A673 (cell line): ENCODE results near the gene CHRNA7. TPM values are rescaled to one million over a fixed set of nuclear protein-coding genes. Genes with fewer than 3 reads are reported as not detected.

Source experiments
- BruUV-seq: library from RNA; stranded (reverse); fragments of 400-500 nt; replicated peaks from 2 replicates; lab custom pipeline; 2021; lab: Mats Ljungman, UMichigan
- CTCF ChIA-PET: fragments of 300-600 bp; sonication (Branson Sonifier 250); formaldehyde crosslinking; loops from one replicate; lab custom pipeline; 2022; ENCODE audit warnings: antibody characterized with exemption; lab: Charles Lee
- POLR2A ChIA-PET: fragments of 300-600 bp; sonication (Branson Sonifier 250); formaldehyde crosslinking; loops from one replicate; lab custom pipeline; 2022; ENCODE audit warnings: antibody characterized with exemption; ENCODE audit not compliant: low non-redundant PET; lab: Charles Lee
- DNase-seq: peaks from one replicate; pipeline ENCODE4 v3.0.0-alpha.2; 2015; ENCODE audit warnings: low spot score
- H3K27ac ChIP-seq: fragments of 200-600 bp; sonication (generic); 2 replicates; pipeline ENCODE4 v1.5.1; 2016; ENCODE audit warnings: mixed run types, low read depth, mild to moderate bottlenecking, mixed read lengths, antibody characterized with exemption, low read length; ENCODE audit not compliant: poor library complexity, severe bottlenecking
- H3K27me3 ChIP-seq: fragments of 200-600 bp; sonication (generic); replicated peaks from 2 replicates; pipeline ENCODE4 v1.6.1; 2017; ENCODE audit warnings: mixed run types, low read depth, mild to moderate bottlenecking, mixed read lengths, antibody characterized with exemption, low read length; ENCODE audit not compliant: insufficient read depth, poor library complexity
- H3K36me3 ChIP-seq: fragments of 200-600 bp; sonication (generic); 2 replicates; pipeline ENCODE4 v1.6.1; 2016; ENCODE audit warnings: mixed run types, mild to moderate bottlenecking, mixed read lengths, antibody characterized with exemption, low read length; ENCODE audit not compliant: insufficient read depth, poor library complexity, severe bottlenecking
- H3K4me1 ChIP-seq: fragments of 200-600 bp; sonication (generic); 2 replicates; pipeline ENCODE4 v1.6.1; 2017; ENCODE audit warnings: mixed run types, mild to moderate bottlenecking, mixed read lengths, antibody characterized with exemption, low read length; ENCODE audit not compliant: insufficient read depth, poor library complexity, severe bottlenecking
- H3K4me3 ChIP-seq: fragments of 200-600 bp; sonication (generic); 2 replicates; pipeline ENCODE4 v1.5.1; 2016; ENCODE audit warnings: low read depth, mixed run types, mild to moderate bottlenecking, mixed read lengths, low read length; ENCODE audit not compliant: poor library complexity, severe bottlenecking
- H3K9me3 ChIP-seq: fragments of 200-600 bp; sonication (generic); 2 replicates; pipeline ENCODE4 v1.6.1; 2016; ENCODE audit warnings: mixed run types, low read depth, mild to moderate bottlenecking, mixed read lengths, antibody characterized with exemption, low read length; ENCODE audit not compliant: poor library complexity, severe bottlenecking
- EZH2 ChIP-seq: fragments of 200-600 bp; sonication (generic); IDR thresholded peaks from 2 replicates; pipeline ENCODE4 v1.6.1; 2017; ENCODE audit warnings: borderline replicate concordance, low read depth, mild to moderate bottlenecking, mixed read lengths, antibody characterized with exemption, low read length; ENCODE audit not compliant: poor library complexity, severe bottlenecking
- intact Hi-C: fragments of 100-400 bp; cut with micrococcal nuclease; formaldehyde crosslinking; loops from one replicate; pipeline ENCODE4 v1.10.0; 2022; ENCODE audit not compliant: unreplicated experiment
- total RNA-seq: library from RNA; stranded (reverse); gene quantifications from 2 replicates; pipeline ENCODE4 v1.2.3, GENCODE V29; 2021
- TF ChIP-seq, protein P1 (sequence below): fragments of 300-800, 200-600 bp; sonication (generic); conservative IDR thresholded peaks from 2 replicates; pipeline ENCODE4 v1.5.1; 2017; ENCODE audit warnings: low read depth, mild to moderate bottlenecking, antibody characterized with exemption, low read length, moderate library complexity, mixed read lengths

CHRNA7 gene
- total RNA-seq, 1 experiment from 2014 or later, result 3.7 TPM

DNA sequence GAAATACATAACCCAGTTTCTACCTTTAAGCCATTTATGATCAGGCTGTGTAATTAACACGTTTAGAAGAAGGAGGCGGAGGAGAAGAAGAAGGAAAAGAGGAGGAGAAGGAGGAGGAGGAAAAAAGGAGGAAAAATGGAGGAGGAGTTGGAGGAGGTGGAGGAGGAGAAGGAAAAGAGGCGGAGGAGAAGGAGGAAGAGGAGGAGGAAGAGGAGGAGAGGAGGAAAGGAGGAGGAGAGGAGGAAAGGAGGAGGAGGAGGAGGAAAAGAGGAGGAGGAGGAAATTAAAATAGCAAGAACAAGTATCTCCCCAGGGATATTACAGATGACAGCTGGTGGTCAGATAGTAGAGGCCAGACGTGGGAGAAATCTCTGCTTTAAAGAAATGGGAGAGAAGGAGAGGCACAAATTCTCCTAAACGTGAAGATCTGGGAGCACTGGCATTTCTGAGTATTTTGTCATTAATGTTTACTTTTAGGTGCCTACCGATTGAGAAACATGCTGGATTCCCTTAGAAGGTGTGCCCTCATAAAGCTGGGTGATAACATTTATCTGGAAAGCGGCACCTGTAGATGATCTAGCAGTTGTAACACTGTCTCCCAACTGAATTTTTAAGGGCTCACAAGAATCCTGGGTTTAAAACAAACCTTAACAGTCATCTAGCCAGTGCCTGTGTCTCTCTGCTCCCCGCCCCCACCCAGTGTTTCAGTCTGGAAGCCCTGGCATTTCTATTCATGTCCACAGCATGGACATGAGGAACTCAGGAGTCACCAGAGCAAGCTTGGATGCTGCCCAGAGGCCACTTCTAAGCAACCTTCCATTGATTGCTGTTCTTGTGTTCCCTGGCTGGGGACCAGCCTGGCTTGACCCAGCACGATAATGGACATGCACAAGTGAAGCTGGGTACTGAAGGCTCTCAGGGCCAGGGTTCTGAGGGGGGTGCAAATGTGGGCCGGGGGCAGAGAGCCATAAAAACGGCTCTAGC, 75.2 kb downstream of the CHRNA7 start:
- no TSS peak for BruUV-seq

GRCh38 chr15:32106401-32107381, 76.4 kb downstream of the CHRNA7 start:
- no peak for DNase-seq
- Histone ChIP-seq H3K36me3 (no peaks in the 10 kb centered on the region), H3K4me1 (no peaks in the 10 kb centered on the region), H3K27ac (no peak overlapping the region), H3K9me3 (no peaks in the 10 kb centered on the region), H3K27me3 (peaks cover 5% of the 10 kb centered on the region), H3K4me3 (no peak overlapping the region)
- POLR2A ChIA-PET, result no interaction called here
- BruUV-seq, result no TSS peak
- CTCF ChIA-PET, result no interaction called here
- TF ChIP-seq, protein P1, sequence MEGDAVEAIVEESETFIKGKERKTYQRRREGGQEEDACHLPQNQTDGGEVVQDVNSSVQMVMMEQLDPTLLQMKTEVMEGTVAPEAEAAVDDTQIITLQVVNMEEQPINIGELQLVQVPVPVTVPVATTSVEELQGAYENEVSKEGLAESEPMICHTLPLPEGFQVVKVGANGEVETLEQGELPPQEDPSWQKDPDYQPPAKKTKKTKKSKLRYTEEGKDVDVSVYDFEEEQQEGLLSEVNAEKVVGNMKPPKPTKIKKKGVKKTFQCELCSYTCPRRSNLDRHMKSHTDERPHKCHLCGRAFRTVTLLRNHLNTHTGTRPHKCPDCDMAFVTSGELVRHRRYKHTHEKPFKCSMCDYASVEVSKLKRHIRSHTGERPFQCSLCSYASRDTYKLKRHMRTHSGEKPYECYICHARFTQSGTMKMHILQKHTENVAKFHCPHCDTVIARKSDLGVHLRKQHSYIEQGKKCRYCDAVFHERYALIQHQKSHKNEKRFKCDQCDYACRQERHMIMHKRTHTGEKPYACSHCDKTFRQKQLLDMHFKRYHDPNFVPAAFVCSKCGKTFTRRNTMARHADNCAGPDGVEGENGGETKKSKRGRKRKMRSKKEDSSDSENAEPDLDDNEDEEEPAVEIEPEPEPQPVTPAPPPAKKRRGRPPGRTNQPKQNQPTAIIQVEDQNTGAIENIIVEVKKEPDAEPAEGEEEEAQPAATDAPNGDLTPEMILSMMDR, result no peak
- TF ChIP-seq EZH2, result no peak
- intact Hi-C loops, result no loop called here

More for the DNA sequence above, 75.2 kb downstream of the CHRNA7 start:
- intact Hi-C loops, result no loop called here
- peaks cover 5% of the 10 kb centered on the region for H3K27me3 ChIP-seq
- H3K4me3 ChIP-seq, result no peak overlapping the region
- H3K9me3 ChIP-seq, result no peaks in the 10 kb centered on the region
- TF ChIP-seq EZH2, result no peak
- TF ChIP-seq, protein P1, result no peak
- no peaks in the 10 kb centered on the region for H3K4me1 ChIP-seq
- no peak overlapping the region for H3K27ac ChIP-seq
- POLR2A ChIA-PET, result no interaction called here
- H3K36me3 ChIP-seq, result no peaks in the 10 kb centered on the region
- DNase-seq, result no peak
- CTCF ChIA-PET, result no interaction called here

DNA sequence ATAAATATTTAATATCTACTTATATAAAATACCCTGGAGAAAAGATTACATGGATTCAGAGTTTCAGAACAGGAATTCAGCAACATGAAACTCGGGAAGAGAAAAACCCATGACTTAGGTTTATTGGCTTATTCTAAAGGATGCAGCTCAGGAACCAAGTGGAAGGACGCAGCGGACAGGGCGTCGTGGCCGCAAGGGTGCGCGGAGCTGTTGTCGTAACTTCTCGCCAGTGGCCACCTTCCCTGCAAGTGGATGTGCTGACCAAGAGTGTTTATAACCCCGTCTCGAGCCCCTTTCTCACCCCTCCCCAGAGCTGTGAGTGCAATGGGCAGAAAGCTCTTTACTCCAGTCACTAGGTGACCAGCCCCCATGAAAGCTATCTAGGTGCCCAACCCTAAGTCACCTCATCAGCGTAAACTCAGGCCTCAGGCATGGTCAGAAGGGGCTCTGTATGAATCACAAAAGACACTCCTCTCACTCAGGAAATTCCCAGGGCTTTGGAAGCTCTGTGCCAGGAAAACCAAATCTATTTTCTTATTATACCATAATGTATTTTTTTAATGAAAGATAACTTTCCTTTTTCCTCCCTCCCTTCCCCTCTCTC, 77.3 kb downstream of the CHRNA7 start:
- POLR2A ChIA-PET, result no interaction called here
- Histone ChIP-seq H3K9me3 (no peaks in the 10 kb centered on the region), H3K4me3 (no peak overlapping the region), H3K36me3 (no peaks in the 10 kb centered on the region), H3K27me3 (peaks cover 5% of the 10 kb centered on the region), H3K27ac (no peak overlapping the region), H3K4me1 (no peaks in the 10 kb centered on the region)
- no TSS peak for BruUV-seq
- DNase-seq, result no peak
- CTCF ChIA-PET, result no interaction called here
- TF ChIP-seq, protein P1, result no peak
- no peak for TF ChIP-seq EZH2
- intact Hi-C loops, result no loop called here
